Right kidney (tissue), 1 donor: ENCODE data around the gene EFCAB11.
A peak's percentile ranks its signal among the peaks of the same experiment; 100 is the strongest.

Experiments used
- DNase-seq: peaks from one replicate; pipeline ENCODE4 v3.0.0-alpha.2; 2016

The EFCAB11 gene

DNA sequence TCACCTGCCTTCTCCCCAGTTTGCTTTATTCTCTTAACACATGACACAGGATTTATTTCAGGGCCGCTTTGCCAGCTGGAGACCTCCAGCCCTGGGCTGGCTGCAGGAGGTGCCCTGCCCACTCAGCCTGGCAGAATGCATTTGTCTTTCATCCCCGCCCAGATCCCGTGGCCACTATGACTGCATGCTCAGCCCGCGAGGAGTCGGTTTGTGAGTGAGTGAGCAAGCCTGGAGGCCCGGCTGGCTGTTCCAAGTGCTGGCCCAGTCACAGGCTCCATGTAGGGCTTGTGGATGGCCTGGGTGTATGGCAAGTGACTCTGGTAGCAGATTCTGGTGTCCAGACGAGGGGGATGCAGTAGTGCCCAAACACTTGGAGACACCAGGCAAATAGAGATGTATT, 3.3 kb upstream of the EFCAB11 start:
- DNase-seq: no peak

GRCh38 chr14:89957376-89957775, 2.8 kb upstream of the EFCAB11 start:
- DNase-seq: no peak

DNA sequence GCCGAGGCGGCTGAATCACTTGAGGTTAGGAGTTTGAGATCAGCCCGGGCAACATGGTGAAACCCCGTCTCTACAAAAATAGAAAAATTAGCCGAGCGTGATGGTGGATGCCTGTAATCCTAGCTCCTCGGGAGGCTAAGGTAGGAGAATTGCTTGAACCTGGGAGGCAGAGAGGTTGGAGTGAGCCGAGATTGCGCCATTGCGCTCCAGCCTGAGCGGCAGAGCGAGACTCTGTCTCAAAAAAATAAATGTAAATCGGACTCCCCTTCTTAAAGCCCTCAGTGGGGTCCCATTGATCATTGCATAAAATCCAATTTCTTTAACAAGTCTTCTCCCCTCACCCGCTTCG, 2.1 kb upstream of the EFCAB11 start:
- no peak for DNase-seq

- DNase-seq: peak; percentile 94
These were observed 1.5 kb upstream of the EFCAB11 start, which contains the start of gene TDP1 for GRCh38 chr14:89955745-89956660. TSS of gene TDP1 (plus strand) at chr14:89955927. CDS start at chr14:89963115, 7,188 bp downstream.

GRCh38 chr14:89955022-89955744, 653 bp upstream of the EFCAB11 start:
- peak; percentile 84 for DNase-seq

- DNase-seq: no peak
These were observed 928 bp downstream of the EFCAB11 start for GRCh38 chr14:89953602-89954001.

DNA sequence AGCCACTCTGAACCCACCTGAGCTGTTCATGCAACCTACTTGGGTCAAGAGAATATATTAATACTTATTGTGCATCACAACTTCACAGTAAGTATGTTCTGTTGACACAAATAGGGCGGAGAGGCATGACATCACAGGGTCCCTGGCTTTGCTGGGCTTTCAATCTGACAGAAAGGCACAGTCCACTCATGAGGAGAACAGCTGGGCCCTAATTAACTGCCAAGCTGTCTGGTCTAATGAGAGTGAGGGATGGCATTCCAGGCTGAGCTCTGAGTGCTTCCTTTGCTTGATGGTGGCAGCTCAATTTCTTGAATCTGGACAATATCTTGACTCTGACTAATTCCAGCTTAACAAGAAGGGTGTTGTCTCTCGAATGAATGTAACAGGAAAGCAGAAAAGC, 2.0 kb downstream of the EFCAB11 start:
- DNase-seq: no peak

- no peak for DNase-seq
These were observed 7.2 kb downstream of the EFCAB11 start for GRCh38 chr14:89947344-89947743.

DNA sequence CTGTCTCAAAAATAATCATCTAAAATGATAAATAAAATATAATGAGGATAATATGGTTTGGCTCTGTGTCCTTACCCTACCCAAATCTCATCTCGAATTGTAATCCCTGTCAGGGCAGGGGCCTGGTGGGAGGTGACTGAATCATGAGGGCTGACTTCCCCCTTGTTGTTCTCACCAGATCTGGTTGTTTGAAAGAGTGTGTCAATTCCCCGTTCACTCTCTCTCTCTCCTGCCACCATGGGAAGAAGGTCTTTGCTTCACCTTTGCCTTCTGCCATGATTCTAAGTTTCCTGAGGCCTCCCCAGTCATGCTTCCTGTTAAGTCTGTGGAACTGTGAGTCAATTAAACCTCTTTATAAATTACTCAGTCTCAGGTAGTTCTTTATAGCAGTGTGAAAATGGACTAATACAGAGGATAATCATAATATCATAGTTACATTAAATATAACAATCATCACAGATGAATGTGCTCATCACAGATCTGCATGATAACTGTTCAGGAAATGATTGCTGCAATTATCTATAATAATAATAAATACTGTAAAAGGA, 12.6 kb downstream of the EFCAB11 start:
- DNase-seq: no peak

GRCh38 chr14:89936654-89937185, 17.8 kb downstream of the EFCAB11 start:
- DNase-seq: no peak

DNA sequence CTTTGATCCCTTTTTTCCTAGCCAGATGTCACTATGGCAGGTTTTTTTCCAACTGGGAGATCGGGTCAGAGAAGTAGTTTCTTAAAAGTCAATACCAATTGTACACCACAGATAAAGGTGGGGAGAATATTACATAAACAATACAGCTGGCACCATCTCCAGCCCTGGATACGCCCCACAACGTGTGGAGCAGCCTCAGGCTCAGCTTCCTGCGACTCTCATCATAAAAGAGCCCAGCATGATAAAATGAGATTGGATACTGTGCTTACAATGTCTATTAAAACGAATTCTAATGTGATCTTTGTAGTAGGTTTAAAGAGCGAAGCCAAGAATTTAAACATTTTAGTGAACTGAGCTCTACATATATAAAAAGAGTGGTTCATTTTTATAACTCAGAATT, 21.5 kb downstream of the EFCAB11 start:
- DNase-seq: no peak

DNA sequence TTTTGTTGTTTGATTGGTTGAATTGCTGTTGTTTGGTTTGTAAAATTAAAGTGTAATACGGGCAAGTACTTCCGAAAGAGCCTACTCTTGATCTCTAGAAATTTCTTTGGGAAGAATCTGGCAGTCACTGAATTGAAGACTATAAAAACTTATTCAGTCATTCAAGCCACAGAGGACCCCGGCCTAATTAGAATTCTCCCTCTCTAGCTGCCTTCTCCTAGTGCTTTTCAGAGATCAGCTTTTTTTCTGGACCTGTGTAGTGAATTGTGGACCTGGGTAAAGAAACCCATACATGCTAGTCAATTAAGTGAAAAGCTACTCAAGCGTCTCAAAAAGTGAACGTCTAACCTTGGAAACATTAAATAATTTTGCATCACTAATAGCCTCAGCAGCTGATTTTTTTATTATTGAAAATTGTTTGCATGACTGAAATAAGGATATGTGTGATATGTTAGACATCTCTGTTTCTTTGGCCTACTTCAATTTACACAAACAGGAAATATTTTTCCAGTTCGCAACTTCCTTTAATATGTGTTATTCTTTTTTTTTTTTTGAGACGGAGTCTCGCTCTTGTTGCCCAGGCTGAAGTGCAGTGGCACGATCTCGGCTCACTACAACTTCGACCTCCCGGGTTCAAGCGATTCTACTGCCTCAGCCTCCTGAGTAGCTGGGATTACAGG, 27.2 kb downstream of the EFCAB11 start:
- no peak for DNase-seq

DNA sequence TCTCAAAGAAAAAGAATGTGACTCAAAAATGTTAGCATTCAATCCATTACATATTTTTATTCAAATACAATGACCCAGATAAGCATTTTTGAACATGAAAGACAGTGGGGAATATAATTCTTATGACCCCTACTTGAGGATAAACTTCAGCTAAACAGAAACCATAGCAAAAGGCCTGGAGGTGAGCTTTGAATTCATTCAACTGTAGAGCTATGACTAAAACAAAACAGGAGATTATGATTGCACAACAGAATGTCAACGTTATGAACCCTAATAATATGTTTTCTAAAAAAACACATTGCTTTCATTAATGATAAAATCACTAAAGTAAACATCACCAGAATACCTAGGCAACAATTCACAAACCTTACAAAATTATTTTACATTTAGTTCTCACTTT, 27.8 kb downstream of the EFCAB11 start:
- no peak for DNase-seq

- DNase-seq: no peak
These were observed 30.3 kb downstream of the EFCAB11 start for GRCh38 chr14:89924268-89924667.

GRCh38 chr14:89922031-89922907, 32.3 kb downstream of the EFCAB11 start:
- no peak for DNase-seq

GRCh38 chr14:89921346-89921745, 33.2 kb downstream of the EFCAB11 start:
- no peak for DNase-seq

DNA sequence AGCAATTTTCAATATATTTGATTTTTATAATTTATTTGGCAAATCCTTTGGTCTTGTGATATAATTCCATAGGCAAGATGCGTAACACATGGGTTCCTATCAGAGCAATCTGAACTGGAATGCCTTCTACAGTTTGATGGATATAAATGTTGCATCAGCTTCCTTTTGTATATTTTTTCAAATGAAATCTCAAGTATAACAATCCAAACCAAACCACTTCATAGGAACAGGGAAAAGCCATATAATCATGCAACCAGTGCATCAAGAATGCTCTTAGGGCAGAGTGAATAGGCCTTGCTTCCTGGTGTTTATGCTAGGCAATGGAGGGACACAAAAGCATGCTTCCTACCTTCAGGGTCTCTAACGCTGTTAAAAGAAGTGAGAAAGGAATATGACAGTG, 34.5 kb downstream of the EFCAB11 start:
- DNase-seq: no peak

DNA sequence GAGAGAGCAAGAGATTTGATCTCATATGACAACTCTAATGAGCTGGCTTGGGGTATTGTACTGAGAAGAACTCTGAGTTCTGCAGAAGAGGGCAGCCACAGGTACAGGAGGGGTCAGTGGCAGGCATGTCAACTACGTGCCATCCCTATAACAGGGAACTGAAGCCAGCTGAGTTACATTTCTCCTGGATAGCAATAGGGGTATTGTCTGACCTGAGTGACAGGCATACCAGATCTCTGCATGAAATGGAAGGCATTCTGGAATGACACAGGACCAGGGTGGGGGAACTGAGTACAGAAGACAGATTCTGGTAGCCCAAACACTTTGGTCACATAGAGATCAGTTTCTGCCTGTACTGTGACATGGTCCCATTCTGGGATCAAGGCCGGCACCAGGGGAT, 35.8 kb downstream of the EFCAB11 start:
- DNase-seq: no peak

DNA sequence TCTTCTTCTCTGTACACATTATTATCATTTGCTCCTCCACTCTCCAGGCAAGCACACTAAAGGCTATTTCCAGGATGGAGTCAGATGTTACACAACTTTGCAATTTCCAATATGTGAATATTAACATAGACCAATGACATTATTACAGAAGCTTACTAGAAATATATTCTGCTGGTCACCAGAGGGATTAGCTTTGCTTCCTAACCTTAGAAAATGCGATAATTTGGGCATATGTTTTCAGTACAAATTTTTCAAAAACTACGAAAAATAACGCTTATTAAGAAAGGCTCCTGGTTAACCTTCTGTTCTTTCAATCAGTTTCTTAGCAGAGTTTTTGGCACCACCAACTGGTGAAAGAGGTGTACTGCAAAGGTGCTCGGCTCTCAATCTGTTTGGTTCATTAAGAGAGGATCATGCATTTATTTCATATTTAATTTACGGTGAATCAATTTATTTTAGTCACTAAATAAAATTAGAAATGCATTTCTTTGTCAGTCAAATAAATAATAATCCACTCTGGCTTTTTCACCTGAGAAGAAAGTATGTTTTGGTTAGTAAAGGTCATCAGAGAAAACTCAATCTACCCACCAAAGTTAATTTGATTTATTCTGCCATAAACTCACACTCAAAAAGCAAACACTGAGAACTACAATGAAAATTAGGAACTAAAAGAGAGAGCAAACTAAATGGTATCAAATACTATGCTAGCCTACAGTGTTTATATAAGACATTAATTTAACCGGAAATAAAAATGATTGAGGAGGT, 39.2 kb downstream of the EFCAB11 start:
- peak; percentile 29 for DNase-seq

GRCh38 chr14:89912667-89913211, 41.8 kb downstream of the EFCAB11 start:
- DNase-seq: peak; percentile 28
